Memory B cell (primary cell): ENCODE measurements around the gene ZNF280B.
A peak's percentile ranks its signal among the peaks of the same experiment; 100 is the strongest.

Experiments used
- ATAC-seq: fragments of 150-1000 bp; cut with Tn5 transposase; 2 replicates; pipeline ENCODE4 v1.10.0; 2021; ENCODE audit warnings: low read depth, mild to moderate bottlenecking, moderate library complexity
- DNase-seq, 2 donors: peaks; one replicate each; pipeline ENCODE4 v3.0.0; 2022; ENCODE audit warnings: low spot score in 2 of 2
- H3K27ac Mint-ChIP-seq: one replicate; pipeline ENCODE4 v1.8.0; 2022; ENCODE audit warnings: mild to moderate bottlenecking, moderate library complexity, mixed read lengths
- H3K27me3 Mint-ChIP-seq: one replicate; pipeline ENCODE4 v1.8.0; 2022; ENCODE audit warnings: mixed read lengths
- H3K36me3 Mint-ChIP-seq: one replicate; pipeline ENCODE4 v1.8.0; 2022; ENCODE audit warnings: mild to moderate bottlenecking, mixed read lengths
- H3K4me1 Mint-ChIP-seq: one replicate; pipeline ENCODE4 v1.8.0; 2022; ENCODE audit warnings: mixed read lengths
- H3K4me3 Mint-ChIP-seq: one replicate; pipeline ENCODE4 v1.8.0; 2022; ENCODE audit warnings: mild to moderate bottlenecking, moderate library complexity, mixed read lengths
- H3K9me3 Mint-ChIP-seq: one replicate; pipeline ENCODE4 v1.8.0; 2022; ENCODE audit warnings: mixed read lengths

Gene ZNF280B

GRCh38 chr22:22508274-22509176, at the start of gene ZNF280B:
Gene ZNF280B (minus strand): TSS chr22:22508742. CDS start chr22:22489398, 19,344 bp downstream.
- Mint-ChIP-seq H3K4me1 (peaks cover 23% of the 10 kb centered on the region), H3K4me3 (peak within 1 kb of the TSS; percentile 88), H3K27ac (peak within 1 kb of the TSS; percentile 6), H3K36me3 (peaks cover 21% of the 10 kb centered on the region), H3K9me3 (peaks cover 3% of the 10 kb centered on the region), H3K27me3 (no peaks in the 10 kb centered on the region)
- DNase-seq: peak; percentile 83 to 85
- ATAC-seq: peak; percentile 98

DNA sequence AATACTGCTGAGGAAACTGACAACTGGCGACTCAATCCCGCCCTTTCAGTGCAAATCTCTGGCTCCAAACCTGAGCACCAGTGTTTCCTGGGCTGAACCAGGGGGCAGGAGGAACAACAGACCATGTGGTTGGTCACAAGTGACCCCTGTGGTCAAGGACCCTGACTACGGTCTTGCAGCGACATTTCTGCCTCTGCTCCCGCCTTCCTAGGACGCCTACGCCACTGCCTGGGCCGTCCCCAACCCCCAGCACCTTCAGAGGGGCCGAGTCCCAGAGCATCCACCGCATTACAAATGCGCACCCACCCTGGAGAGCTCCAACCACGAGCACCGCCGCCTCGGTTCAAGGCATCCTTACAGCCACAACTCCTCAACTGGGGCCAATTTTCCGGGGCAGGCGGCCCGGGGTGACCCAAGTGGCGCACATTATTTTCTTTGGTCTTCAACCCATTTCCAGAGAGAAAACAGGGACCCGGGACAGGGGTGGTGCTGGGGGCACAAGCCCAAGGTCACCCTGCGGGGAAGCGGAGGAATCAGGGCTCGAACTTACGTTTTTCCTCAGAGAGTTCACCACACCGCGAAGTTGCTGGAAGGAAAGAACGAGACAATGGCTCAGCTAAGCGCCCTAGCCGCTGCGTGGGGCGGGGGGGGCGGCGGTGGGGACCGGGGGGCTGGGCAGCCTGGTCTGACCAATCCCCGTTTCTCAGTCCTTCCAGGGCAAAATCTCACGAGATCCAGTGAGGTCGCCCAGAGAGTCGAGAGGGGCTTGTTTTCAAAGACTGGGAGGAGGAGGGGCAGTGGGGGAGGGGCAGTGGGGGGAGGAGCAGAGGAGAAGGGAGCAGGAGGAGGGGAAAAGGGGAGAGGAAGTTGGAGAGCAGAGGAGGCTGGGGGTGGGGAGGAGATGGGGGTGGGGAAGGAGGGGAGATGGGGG, 48.7 kb upstream of the ZNF280B start:
- Mint-ChIP-seq H3K27me3 (no peaks in the 10 kb centered on the region), H3K9me3 (no peaks in the 10 kb centered on the region), H3K4me1 (peaks cover 7% of the 10 kb centered on the region), H3K36me3 (no peaks in the 10 kb centered on the region), H3K4me3 (no peak overlapping the region), H3K27ac (no peak overlapping the region)
- ATAC-seq (no peak), DNase-seq (no peak)

- H3K4me3 Mint-ChIP-seq: no peak overlapping the region
- no peaks in the 10 kb centered on the region for H3K27me3 Mint-ChIP-seq
- no peak overlapping the region for H3K27ac Mint-ChIP-seq
- ATAC-seq (no peak), DNase-seq (no peak)
- H3K36me3 Mint-ChIP-seq: no peaks in the 10 kb centered on the region
- H3K4me1 Mint-ChIP-seq: peaks cover 7% of the 10 kb centered on the region
- no peaks in the 10 kb centered on the region for H3K9me3 Mint-ChIP-seq
Measured at GRCh38 chr22:22556578-22556977, 48.0 kb upstream of the ZNF280B start.

DNA sequence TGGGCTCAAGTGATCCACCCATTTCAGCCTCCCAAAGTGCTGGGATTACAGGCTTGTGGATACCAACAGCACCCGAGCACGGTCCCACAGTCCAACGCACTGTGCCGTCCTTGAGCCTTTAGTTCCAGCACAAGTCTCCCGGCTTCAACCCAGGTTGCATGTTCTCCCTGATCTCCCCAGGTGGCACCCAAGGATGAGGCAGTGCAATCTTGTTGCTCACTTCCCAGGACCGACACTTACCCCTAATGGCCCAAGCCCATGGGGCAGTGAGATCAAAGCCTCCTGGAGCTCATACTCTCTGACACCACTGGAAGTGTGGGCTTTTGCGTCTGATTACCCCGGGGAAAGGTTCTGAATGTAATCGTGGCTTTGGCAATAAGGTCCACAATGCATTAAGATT, 47.1 kb upstream of the ZNF280B start:
- Mint-ChIP-seq H3K36me3 (no peaks in the 10 kb centered on the region), H3K27me3 (no peaks in the 10 kb centered on the region), H3K9me3 (no peaks in the 10 kb centered on the region), H3K4me1 (peaks cover 7% of the 10 kb centered on the region), H3K27ac (no peak overlapping the region), H3K4me3 (no peak overlapping the region)
- ATAC-seq (no peak), DNase-seq (no peak)

DNA sequence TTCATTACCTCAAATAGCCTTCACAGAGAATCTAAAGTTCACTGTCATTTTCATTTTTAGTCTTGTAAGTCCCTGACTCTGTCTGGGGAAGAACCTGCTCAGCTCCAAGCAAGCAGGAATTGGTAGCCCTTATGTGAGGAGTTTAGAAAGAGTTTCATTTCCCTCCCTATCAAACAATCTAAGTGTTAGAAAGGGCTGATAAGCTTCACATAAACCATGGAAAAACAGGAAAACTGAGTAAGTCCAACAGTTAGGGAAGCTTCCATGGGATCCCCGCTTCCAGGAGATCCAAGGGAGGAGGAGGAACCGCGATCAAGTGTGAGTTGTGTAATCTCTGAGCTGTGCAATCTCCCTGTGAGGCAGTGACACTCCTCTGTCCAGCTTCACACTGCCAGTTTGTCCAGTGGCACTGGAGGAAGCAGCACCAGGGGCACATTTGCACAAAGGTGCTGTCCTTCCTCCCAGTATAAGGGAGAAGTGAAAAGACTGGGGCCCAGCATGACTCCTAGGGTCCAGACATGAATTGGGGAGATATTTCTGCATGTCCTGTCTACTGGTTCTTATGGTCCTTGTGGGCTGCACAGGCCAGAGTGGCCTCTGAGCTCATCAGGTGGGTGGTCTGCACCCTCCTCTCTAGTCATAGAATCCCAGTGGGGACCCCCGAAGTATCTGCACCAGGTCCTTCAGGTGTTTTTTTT, 46.2 kb upstream of the ZNF280B start:
- Mint-ChIP-seq H3K4me1 (peaks cover 7% of the 10 kb centered on the region), H3K27ac (no peak overlapping the region), H3K4me3 (no peak overlapping the region), H3K27me3 (peaks cover 2% of the 10 kb centered on the region), H3K36me3 (no peaks in the 10 kb centered on the region), H3K9me3 (no peaks in the 10 kb centered on the region)
- DNase-seq (no peak), ATAC-seq (no peak)

- Mint-ChIP-seq H3K4me3 (no peak overlapping the region), H3K27me3 (peaks cover 2% of the 10 kb centered on the region), H3K27ac (no peak overlapping the region), H3K36me3 (no peaks in the 10 kb centered on the region), H3K9me3 (no peaks in the 10 kb centered on the region), H3K4me1 (peaks cover 4% of the 10 kb centered on the region)
- no peak for ATAC-seq
- DNase-seq: no peak
Measured at GRCh38 chr22:22553735-22554586, 45.4 kb upstream of the ZNF280B start.

- ATAC-seq: no peak
- H3K27me3 Mint-ChIP-seq: peaks cover 2% of the 10 kb centered on the region
- H3K9me3 Mint-ChIP-seq: no peaks in the 10 kb centered on the region
Measured at GRCh38 chr22:22553141-22553540, 44.6 kb upstream of the ZNF280B start.

DNA sequence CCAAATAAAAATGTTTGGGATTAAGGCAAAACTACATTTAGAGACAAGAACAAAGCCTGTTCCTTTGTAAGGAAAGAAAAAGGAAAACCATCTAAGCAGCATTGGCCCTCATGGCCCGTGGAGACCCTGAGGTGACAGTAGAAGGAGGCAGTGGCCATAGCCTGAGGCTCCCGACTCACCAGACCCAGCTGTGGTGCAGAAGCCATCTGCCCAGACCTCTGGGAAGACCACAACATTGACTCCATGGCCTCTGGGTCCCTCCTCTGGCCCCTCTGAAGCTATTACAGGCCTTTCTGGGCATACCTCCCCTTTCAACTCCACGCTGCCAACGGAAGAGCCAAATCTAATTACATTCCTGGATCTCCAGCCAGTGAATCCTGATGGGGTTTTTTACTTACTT, 44.1 kb upstream of the ZNF280B start:
- ATAC-seq: no peak

More at GRCh38 chr22:22553141-22553540, 44.6 kb upstream of the ZNF280B start:
- Mint-ChIP-seq H3K27ac (no peak overlapping the region), H3K4me1 (peaks cover 3% of the 10 kb centered on the region), H3K36me3 (no peaks in the 10 kb centered on the region), H3K4me3 (no peak overlapping the region)
- no peak for DNase-seq

DNA sequence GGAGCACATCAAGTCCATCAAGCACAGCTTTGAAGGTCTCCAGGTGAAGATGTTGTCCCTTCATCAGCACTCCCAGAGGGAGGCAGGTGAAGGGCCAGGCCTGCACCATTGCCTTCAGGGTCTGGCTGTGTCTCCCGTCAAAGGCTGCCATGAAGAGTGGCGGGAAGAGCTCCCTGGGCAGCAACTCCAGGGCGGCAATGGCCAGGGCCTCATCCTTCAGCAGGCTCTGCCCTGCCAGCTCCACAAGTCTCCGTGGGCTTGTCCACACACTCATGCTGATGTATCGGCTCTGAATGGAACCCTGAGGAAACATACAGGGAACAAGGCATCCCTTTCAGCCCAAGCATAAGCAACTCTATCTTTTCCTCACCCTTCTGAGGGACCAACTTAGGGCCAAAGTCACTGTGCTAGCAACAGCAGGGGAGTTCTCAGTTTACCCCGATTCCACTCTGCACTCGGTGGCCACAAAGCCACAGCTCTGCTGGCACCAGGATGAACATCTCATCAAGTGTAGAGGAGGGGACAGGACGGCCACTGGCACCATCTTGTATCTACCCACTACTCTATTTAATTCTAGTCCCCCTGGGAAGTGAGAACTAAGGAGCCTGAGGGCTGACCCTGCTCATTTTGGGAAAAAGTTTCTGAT, 42.4 kb upstream of the ZNF280B start:
- Mint-ChIP-seq H3K4me3 (no peak overlapping the region), H3K9me3 (no peaks in the 10 kb centered on the region), H3K4me1 (peaks cover 7% of the 10 kb centered on the region), H3K27ac (no peak overlapping the region), H3K36me3 (no peaks in the 10 kb centered on the region), H3K27me3 (peaks cover 2% of the 10 kb centered on the region)
- ATAC-seq (no peak), DNase-seq (no peak)

More for the DNA sequence above, 44.1 kb upstream of the ZNF280B start:
- H3K9me3 Mint-ChIP-seq: no peaks in the 10 kb centered on the region
- H3K4me3 Mint-ChIP-seq: no peak overlapping the region
- no peak overlapping the region for H3K27ac Mint-ChIP-seq
- H3K4me1 Mint-ChIP-seq: peaks cover 6% of the 10 kb centered on the region
- DNase-seq: no peak
- H3K36me3 Mint-ChIP-seq: no peaks in the 10 kb centered on the region
- peaks cover 2% of the 10 kb centered on the region for H3K27me3 Mint-ChIP-seq

DNA sequence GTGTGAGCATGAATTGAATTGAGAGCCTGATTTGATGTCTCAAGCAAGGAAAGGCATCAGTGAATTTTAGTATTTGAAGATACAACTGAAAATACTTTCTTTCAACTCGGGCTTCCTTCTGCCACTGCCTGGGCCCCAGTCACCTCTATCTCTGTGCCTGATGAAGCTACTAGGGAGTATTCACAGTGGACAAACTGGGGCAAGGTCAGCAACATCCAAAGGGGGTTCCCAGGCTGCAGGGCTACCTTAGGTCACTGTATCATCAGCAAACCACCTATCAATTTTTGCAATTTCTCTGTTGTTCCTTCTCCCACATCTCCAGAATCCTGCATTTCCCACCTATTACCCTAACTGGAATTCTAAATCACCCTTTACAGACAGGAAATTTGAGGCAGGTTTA, 40.4 kb upstream of the ZNF280B start:
- DNase-seq: no peak
- Mint-ChIP-seq H3K4me1 (peaks cover 7% of the 10 kb centered on the region), H3K9me3 (no peaks in the 10 kb centered on the region), H3K27ac (no peak overlapping the region), H3K27me3 (peaks cover 2% of the 10 kb centered on the region), H3K4me3 (no peak overlapping the region), H3K36me3 (no peaks in the 10 kb centered on the region)
- no peak for ATAC-seq

GRCh38 chr22:22548317-22548716, 39.8 kb upstream of the ZNF280B start:
- H3K4me3 Mint-ChIP-seq: no peak overlapping the region
- H3K27ac Mint-ChIP-seq: no peak overlapping the region
- H3K4me1 Mint-ChIP-seq: peaks cover 7% of the 10 kb centered on the region
- H3K9me3 Mint-ChIP-seq: no peaks in the 10 kb centered on the region
- DNase-seq: no peak
- H3K36me3 Mint-ChIP-seq: no peaks in the 10 kb centered on the region
- ATAC-seq: no peak
- peaks cover 2% of the 10 kb centered on the region for H3K27me3 Mint-ChIP-seq

GRCh38 chr22:22547692-22548300, 39.3 kb upstream of the ZNF280B start:
- DNase-seq (no peak), ATAC-seq (no peak)
- H3K4me3 Mint-ChIP-seq: no peak overlapping the region
- peaks cover 2% of the 10 kb centered on the region for H3K27me3 Mint-ChIP-seq
- H3K36me3 Mint-ChIP-seq: no peaks in the 10 kb centered on the region
- H3K27ac Mint-ChIP-seq: no peak overlapping the region
- no peaks in the 10 kb centered on the region for H3K9me3 Mint-ChIP-seq
- H3K4me1 Mint-ChIP-seq: peaks cover 6% of the 10 kb centered on the region
